Measurements from ENCODE around the gene PLOD2. TPM values are rescaled to one million over a fixed set of nuclear protein-coding genes. Genes with fewer than 3 reads are reported as not detected.

PLOD2 gene
- total RNA-seq, 2 experiments from 2014 or later, result not detected

DNA sequence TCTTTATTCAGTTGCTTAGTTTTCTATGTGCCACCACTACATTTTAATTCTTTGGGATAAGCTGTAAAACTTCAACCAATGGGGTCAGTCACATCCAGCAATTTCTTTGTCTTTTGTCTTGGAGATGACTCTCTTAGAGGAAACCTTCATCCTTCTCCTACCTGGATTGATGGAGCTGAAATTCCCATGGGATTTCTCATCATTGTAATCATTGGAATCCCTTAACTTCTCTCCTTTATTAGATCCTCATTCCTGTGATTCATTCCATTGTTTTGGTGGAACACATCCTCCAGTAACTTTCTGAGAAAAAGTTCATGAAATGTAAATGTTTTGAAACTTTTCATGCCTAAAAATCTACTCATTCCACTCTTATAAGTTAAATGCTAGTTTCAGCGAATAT lies 9.6 kb upstream of the PLOD2 start:
- Mint-ChIP-seq H3K36me3 (ENCODE audit: low read depth) (no peaks in the 10 kb centered on the region), H3K4me3 (no peak overlapping the region), H3K9me3 (no peaks in the 10 kb centered on the region), H3K27me3 (peaks cover 5% of the 10 kb centered on the region), H3K4me1 (ENCODE audit: low read depth) (no peaks in the 10 kb centered on the region), H3K27ac (no peak overlapping the region)
- DNase-seq (no peak), ATAC-seq (ENCODE audit: poor library complexity) (no peak)
- Histone ChIP-seq H3K36me3 (ENCODE audit: insufficient read depth, low read length) (no peaks in the 10 kb centered on the region), H3K4me1 (ENCODE audit: insufficient read depth, low read length) (no peaks in the 10 kb centered on the region), H3K9me3 (ENCODE audit: control insufficient read depth in 1 of 2, insufficient read depth in 1 of 2, low read length in 2 of 2) (no peaks in the 10 kb centered on the region), H3K4me3 (ENCODE audit: low read length) (no peak overlapping the region), H3K27me3 (ENCODE audit: control insufficient read depth in 1 of 2, insufficient read depth in 2 of 2, low read length in 2 of 2) (no peaks in the 10 kb centered on the region), H3K27ac (ENCODE audit: low read depth in 1 of 2, low read length in 2 of 2) (no peak overlapping the region)
- ChIA-PET POLR2A (no interaction called here), CTCF (no interaction called here)
- intact Hi-C loops (cut with DNase I, micrococcal nuclease), result no loop called here
- TF ChIP-seq, protein P1, sequence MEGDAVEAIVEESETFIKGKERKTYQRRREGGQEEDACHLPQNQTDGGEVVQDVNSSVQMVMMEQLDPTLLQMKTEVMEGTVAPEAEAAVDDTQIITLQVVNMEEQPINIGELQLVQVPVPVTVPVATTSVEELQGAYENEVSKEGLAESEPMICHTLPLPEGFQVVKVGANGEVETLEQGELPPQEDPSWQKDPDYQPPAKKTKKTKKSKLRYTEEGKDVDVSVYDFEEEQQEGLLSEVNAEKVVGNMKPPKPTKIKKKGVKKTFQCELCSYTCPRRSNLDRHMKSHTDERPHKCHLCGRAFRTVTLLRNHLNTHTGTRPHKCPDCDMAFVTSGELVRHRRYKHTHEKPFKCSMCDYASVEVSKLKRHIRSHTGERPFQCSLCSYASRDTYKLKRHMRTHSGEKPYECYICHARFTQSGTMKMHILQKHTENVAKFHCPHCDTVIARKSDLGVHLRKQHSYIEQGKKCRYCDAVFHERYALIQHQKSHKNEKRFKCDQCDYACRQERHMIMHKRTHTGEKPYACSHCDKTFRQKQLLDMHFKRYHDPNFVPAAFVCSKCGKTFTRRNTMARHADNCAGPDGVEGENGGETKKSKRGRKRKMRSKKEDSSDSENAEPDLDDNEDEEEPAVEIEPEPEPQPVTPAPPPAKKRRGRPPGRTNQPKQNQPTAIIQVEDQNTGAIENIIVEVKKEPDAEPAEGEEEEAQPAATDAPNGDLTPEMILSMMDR (IDR thresholded peaks at IDR 0.05), result no peak

DNA sequence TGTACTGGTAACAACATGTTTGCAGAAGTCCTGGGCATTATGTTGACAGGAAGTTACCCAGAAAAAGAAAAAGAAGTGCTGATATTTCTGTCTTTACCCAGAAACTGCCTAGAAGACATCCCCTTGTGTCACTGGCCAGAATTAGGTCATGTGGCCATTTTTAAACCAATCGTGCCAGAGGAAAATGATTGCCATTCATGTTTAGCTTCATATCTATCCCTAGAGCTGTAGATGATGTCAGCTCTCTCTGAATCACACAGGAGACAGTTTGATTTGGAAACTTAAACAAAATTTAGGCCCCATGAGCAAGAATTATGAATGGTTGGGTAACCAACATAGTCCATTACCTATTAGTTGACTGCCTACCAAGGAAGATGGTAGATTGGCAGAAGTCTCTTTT lies 8.9 kb upstream of the PLOD2 start:
- Histone ChIP-seq H3K4me1 (ENCODE audit: insufficient read depth, low read length) (no peaks in the 10 kb centered on the region), H3K9me3 (ENCODE audit: control insufficient read depth in 1 of 2, insufficient read depth in 1 of 2, low read length in 2 of 2) (no peaks in the 10 kb centered on the region), H3K27ac (ENCODE audit: low read depth in 1 of 2, low read length in 2 of 2) (no peak overlapping the region), H3K4me3 (ENCODE audit: low read length) (no peak overlapping the region), H3K27me3 (ENCODE audit: control insufficient read depth in 1 of 2, insufficient read depth in 2 of 2, low read length in 2 of 2) (no peaks in the 10 kb centered on the region), H3K36me3 (ENCODE audit: insufficient read depth, low read length) (no peaks in the 10 kb centered on the region)
- H3K27me3 Mint-ChIP-seq, result peaks cover 5% of the 10 kb centered on the region
- DNase-seq, result no peak
- no peaks in the 10 kb centered on the region for H3K9me3 Mint-ChIP-seq
- TF ChIP-seq, protein P1 (IDR thresholded peaks at IDR 0.05), result no peak
- H3K36me3 Mint-ChIP-seq (ENCODE audit: low read depth), result no peaks in the 10 kb centered on the region
- no peak for ATAC-seq (ENCODE audit: poor library complexity)
- CTCF ChIA-PET, result no interaction called here
- H3K4me1 Mint-ChIP-seq (ENCODE audit: low read depth), result no peaks in the 10 kb centered on the region
- H3K4me3 Mint-ChIP-seq, result no peak overlapping the region
- no peak overlapping the region for H3K27ac Mint-ChIP-seq
- intact Hi-C loops (cut with DNase I, micrococcal nuclease), result no loop called here
- POLR2A ChIA-PET, result no interaction called here

- DNase-seq (no peak), ATAC-seq (ENCODE audit: poor library complexity) (no peak)
- H3K27me3 ChIP-seq (ENCODE audit: control insufficient read depth in 1 of 2, insufficient read depth in 2 of 2, low read length in 2 of 2), result peaks cover 0 to 13% of the 10 kb centered on the region in 2 experiments
- ChIA-PET CTCF (no interaction called here), POLR2A (no interaction called here)
- Mint-ChIP-seq H3K4me3 (no peak overlapping the region), H3K4me1 (ENCODE audit: low read depth) (no peaks in the 10 kb centered on the region), H3K36me3 (ENCODE audit: low read depth) (no peaks in the 10 kb centered on the region), H3K27ac (no peak overlapping the region), H3K27me3 (peaks cover 18% of the 10 kb centered on the region), H3K9me3 (no peaks in the 10 kb centered on the region)
- H3K4me3 ChIP-seq (ENCODE audit: low read length), result no peak overlapping the region
- no peaks in the 10 kb centered on the region for H3K9me3 ChIP-seq (ENCODE audit: control insufficient read depth in 1 of 2, insufficient read depth in 1 of 2, low read length in 2 of 2)
- no peaks in the 10 kb centered on the region for H3K4me1 ChIP-seq (ENCODE audit: insufficient read depth, low read length)
- H3K27ac ChIP-seq (ENCODE audit: low read depth in 1 of 2, low read length in 2 of 2), result no peak overlapping the region
- H3K36me3 ChIP-seq (ENCODE audit: insufficient read depth, low read length), result no peaks in the 10 kb centered on the region
- TF ChIP-seq, protein P1 (IDR thresholded peaks at IDR 0.05), result no peak
- intact Hi-C loops (cut with DNase I, micrococcal nuclease), result no loop called here
Observed at GRCh38 chr3:146166826-146167225, 5.8 kb upstream of the PLOD2 start.
